Measurements from ENCODE around the gene ATP9B. TPM values are rescaled to one million over a fixed set of nuclear protein-coding genes. Genes with fewer than 3 reads are reported as not detected.

Gene ATP9B
- total and polyA plus RNA-seq, 12 donors: 6.7 to 19.7 (median 14.5) TPM

DNA sequence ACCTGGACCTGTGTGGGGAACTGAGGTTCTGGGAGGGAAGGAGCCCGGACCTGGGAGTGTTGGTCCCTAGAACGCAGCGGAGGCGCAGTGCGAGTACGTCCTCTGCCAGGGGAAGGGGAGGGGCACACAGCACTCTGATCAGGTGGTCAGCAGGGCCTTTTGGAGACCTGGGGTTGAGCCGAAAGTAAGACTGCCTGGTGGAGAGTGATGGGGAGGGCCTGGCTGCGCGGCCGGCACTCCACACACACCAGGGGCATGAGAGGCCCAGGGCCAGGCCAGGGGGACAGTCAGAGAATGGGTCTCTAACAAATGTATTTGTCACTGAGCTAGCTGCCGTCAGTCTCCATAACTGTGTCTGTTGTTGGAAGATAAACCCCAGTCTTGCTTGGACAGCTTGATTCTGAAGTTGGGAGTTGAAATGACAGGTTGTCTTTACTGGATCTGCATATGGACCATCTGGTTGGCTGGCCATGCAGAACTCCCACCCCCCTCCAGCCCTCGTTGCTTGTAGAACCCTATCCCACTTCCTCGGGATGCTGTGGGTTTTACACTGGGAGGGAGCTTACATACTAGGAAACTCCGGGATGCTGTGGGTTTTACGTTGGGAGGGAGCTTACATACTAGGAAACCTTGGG, 251.1 kb downstream of the ATP9B start:
- ATAC-seq: no peak
- intact Hi-C loops (cut with DNase I): no loop called here
- TF ChIP-seq, protein P1, sequence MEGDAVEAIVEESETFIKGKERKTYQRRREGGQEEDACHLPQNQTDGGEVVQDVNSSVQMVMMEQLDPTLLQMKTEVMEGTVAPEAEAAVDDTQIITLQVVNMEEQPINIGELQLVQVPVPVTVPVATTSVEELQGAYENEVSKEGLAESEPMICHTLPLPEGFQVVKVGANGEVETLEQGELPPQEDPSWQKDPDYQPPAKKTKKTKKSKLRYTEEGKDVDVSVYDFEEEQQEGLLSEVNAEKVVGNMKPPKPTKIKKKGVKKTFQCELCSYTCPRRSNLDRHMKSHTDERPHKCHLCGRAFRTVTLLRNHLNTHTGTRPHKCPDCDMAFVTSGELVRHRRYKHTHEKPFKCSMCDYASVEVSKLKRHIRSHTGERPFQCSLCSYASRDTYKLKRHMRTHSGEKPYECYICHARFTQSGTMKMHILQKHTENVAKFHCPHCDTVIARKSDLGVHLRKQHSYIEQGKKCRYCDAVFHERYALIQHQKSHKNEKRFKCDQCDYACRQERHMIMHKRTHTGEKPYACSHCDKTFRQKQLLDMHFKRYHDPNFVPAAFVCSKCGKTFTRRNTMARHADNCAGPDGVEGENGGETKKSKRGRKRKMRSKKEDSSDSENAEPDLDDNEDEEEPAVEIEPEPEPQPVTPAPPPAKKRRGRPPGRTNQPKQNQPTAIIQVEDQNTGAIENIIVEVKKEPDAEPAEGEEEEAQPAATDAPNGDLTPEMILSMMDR (IDR thresholded peaks at IDR 0.05): no peak
- no peak overlapping the region for H3K27ac ChIP-seq
- peaks cover 0 to 11% (median 0%) of the 10 kb centered on the region in 11 donors for H3K9me3 ChIP-seq
- 86 to 88% methylated on average over 15 of the region's 15 CpGs for WGBS, 2 donors
- peaks cover 0 to 38% (median 0%) of the 10 kb centered on the region in 9 donors for H3K36me3 ChIP-seq
- H3K27me3 ChIP-seq: no peaks in the 10 kb centered on the region
- DNase-seq: no peak
- no peaks in the 10 kb centered on the region for H3K4me1 ChIP-seq
- H3K4me3 ChIP-seq: no peak overlapping the region

DNA sequence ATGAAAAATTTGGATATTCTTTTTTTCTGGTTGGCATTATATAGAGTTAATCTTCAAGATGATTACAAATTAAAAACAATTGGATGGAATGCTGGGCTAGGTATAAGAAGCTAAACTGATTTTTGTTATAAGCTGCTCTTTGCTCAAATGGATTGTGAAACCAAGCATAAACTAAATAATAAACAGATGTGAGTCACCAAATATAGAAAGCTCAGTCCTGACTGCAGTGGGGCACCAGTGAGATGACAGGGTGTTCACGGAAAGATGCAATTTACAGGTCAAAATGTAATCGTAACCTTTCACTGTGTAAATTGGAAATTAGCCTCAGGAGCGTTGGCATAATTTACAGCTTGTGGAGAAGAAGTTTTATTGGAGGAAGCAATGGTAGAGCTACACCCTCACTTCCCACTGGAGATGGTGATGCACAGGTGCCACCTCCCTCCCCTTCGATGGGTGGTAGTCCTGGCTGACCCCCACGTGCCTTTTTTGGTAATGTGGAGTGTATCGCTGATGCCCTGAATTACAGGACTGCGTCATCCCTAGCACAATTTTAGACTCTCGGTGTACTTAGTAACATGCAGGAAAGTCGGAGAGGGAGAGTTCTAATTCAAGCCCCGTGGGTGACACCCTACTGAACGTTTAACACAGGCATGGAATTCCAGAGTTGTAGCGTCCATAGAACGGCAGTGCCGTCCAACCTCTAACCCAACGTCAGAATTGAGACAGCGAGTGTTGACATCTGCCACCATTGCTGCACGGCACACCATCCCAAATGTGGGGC, 252.6 kb downstream of the ATP9B start:
- WGBS, 2 donors: 81 to 86% methylated on average over 17 of the region's 17 CpGs
- H3K36me3 ChIP-seq: peaks cover 0 to 26% (median 0%) of the 10 kb centered on the region in 9 donors
- ATAC-seq (no peak), DNase-seq (no peak)
- H3K27me3 ChIP-seq: no peaks in the 10 kb centered on the region
- no peak overlapping the region for H3K27ac ChIP-seq
- no peaks in the 10 kb centered on the region for H3K4me1 ChIP-seq
- H3K4me3 ChIP-seq: no peak overlapping the region
- intact Hi-C loops (cut with DNase I): no loop called here
- TF ChIP-seq, protein P1 (IDR thresholded peaks at IDR 0.05): no peak
- peaks cover 0 to under 1% (median 0%) of the 10 kb centered on the region in 11 donors for H3K9me3 ChIP-seq

DNA sequence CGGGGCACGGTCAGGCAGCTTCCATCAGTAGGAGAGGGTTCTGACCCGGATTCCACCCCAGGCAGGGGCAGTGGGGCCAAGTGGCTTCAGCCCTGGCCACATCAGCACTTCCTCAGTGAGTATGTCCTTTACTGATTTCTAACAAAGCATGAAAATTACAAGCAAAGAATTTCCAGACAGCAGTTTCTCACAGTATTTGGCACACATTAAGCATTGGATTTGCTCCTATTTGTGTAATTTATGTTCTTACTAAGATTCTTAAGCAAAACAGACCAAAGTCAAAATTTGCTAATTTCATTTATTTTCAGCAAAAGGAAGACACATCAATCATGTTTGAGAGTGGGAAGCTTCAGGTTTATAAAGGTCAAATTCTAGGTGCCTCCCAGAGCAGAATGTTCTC, 253.2 kb downstream of the ATP9B start:
- intact Hi-C loops (cut with DNase I): no loop called here
- Histone ChIP-seq H3K4me1 (no peaks in the 10 kb centered on the region), H3K4me3 (no peak overlapping the region), H3K36me3 (peaks cover 0 to 26% (median 0%) of the 10 kb centered on the region in 9 donors), H3K9me3 (no peaks in the 10 kb centered on the region), H3K27me3 (no peaks in the 10 kb centered on the region), H3K27ac (no peak overlapping the region)
- DNase-seq (no peak), ATAC-seq (no peak)
- 92 to 96% methylated on average over 3 of the region's 3 CpGs for WGBS, 2 donors
- TF ChIP-seq, protein P1 (IDR thresholded peaks at IDR 0.05): no peak

DNA sequence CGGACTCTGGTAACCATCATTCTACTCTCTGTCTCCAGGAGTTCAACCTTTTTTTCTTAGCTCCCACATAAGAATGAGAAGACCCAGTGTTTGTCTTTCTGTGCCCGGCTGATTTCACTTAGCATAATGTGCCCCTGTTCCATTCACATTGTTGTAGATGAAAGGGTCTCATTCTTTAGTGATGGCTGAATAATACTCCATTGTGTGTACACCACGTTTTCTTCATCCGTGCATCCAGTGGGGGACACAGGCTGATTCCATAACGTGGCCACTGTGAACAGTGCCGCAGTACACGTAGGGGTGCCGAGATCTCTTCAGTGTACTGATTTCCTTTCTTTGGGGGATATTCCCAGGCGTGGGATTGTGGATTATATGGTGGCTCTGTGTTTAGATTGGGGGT, 254.3 kb downstream of the ATP9B start:
- intact Hi-C loops (cut with DNase I): no loop called here
- H3K27me3 ChIP-seq: no peaks in the 10 kb centered on the region
- H3K36me3 ChIP-seq: peaks cover 0 to 21% (median 0%) of the 10 kb centered on the region in 9 donors
- no peak overlapping the region for H3K27ac ChIP-seq
- H3K4me3 ChIP-seq: no peak overlapping the region
- ATAC-seq (no peak), DNase-seq (no peak)
- no peaks in the 10 kb centered on the region for H3K9me3 ChIP-seq
- TF ChIP-seq, protein P1 (IDR thresholded peaks at IDR 0.05): no peak
- no peaks in the 10 kb centered on the region for H3K4me1 ChIP-seq
- 95 to 97% methylated on average over 9 of the region's 9 CpGs for WGBS, 2 donors
